ENCODE measurements around the gene NNMT. TPM values are rescaled to one million over a fixed set of nuclear protein-coding genes. Genes with fewer than 3 reads are reported as not detected.

The NNMT gene
- polyA plus RNA-seq, 1 donor (not counting 4 experiments of a cell fraction or from before 2014, with no cell fraction given), result 0.13 TPM

DNA sequence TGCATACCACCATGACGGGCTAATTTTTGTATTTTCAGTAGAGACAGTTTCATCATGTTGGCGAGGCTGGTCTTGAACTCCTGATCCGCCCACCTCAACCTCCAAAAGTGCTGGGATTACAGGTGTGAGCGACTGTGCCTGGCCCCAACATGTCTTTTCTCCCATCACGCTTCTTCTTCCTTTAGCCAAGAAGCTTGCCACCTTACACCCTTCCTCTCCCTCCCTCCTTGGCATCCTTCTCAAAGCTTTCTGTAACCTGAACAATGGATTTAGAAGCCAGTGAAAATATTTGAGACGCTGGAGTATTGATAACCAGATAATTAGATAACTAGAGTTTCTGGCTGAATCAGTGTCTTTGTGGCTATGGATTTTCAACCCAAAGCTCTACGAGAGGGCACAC is 11.3 kb upstream of the NNMT start:
- no peak overlapping the region for H3K4me2 ChIP-seq (ENCODE audit: control insufficient read depth, extremely low read depth, insufficient read depth, low read depth, low read length)
- TF ChIP-seq EZH2 (IDR thresholded peaks at IDR 0.05; ENCODE audit: low read length), result no peak
- TF ChIP-seq, protein P1, sequence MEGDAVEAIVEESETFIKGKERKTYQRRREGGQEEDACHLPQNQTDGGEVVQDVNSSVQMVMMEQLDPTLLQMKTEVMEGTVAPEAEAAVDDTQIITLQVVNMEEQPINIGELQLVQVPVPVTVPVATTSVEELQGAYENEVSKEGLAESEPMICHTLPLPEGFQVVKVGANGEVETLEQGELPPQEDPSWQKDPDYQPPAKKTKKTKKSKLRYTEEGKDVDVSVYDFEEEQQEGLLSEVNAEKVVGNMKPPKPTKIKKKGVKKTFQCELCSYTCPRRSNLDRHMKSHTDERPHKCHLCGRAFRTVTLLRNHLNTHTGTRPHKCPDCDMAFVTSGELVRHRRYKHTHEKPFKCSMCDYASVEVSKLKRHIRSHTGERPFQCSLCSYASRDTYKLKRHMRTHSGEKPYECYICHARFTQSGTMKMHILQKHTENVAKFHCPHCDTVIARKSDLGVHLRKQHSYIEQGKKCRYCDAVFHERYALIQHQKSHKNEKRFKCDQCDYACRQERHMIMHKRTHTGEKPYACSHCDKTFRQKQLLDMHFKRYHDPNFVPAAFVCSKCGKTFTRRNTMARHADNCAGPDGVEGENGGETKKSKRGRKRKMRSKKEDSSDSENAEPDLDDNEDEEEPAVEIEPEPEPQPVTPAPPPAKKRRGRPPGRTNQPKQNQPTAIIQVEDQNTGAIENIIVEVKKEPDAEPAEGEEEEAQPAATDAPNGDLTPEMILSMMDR (optimal IDR thresholded peaks at IDR 0.05 in 1 of 3, IDR thresholded peaks at IDR 0.05 in 1 of 3, conservative IDR thresholded peaks at IDR 0.05 in 1 of 3; ENCODE audit: extremely low read depth in 1 of 3, insufficient read depth in 2 of 3, low read length in 3 of 3), result no peak

DNA sequence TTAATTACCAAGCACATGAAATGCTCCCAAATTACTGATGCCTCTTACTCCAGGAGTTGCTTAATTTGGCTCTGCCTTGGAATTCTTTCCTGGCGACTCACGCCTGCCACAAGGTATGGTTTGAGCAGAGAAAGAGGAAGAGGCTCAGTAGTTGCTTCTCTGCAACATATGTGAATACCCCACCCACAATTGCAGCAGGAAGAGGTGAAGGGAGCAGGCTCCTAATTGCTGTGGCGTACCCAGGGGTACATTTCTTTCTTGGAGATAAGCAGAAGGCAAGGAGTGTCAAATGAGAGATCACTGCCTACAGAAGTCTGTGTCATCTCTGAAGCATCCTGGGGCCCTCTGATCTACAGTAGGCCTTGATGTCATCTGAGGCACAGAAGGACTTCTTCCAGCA is 10.6 kb upstream of the NNMT start:
- Histone ChIP-seq H3K79me2 (ENCODE audit: control insufficient read depth, insufficient read depth, low read length) (no peaks in the 10 kb centered on the region), H4K20me1 (ENCODE audit: control insufficient read depth, extremely low read depth, insufficient read depth, low read length) (no peaks in the 10 kb centered on the region), H3K9me3 (ENCODE audit: control insufficient read depth, low read depth, low read length) (no peaks in the 10 kb centered on the region), H3K27me3 (ENCODE audit: control insufficient read depth, extremely low read depth, insufficient read depth, low read length) (no peaks in the 10 kb centered on the region), H3K4me3 (ENCODE audit: control insufficient read depth in 2 of 3, extremely low read depth in 1 of 3, insufficient read depth in 2 of 3, low read depth in 1 of 3, low read length in 3 of 3) (no peak overlapping the region), H3K27ac (ENCODE audit: control insufficient read depth, insufficient read depth, low read length) (no peak overlapping the region), H3K4me1 (ENCODE audit: control insufficient read depth, extremely low read depth, insufficient read depth, low read length) (no peaks in the 10 kb centered on the region), H3K4me2 (ENCODE audit: control insufficient read depth, extremely low read depth, insufficient read depth, low read depth, low read length) (no peak overlapping the region), H3K9me1 (ENCODE audit: control insufficient read depth, extremely low read depth, insufficient read depth, low read length) (no peaks in the 10 kb centered on the region), H2AFZ (ENCODE audit: control insufficient read depth, low read length) (no peak overlapping the region), H3K9ac (ENCODE audit: control insufficient read depth, extremely low read depth, insufficient read depth, low read length) (no peak overlapping the region), H3K36me3 (ENCODE audit: control insufficient read depth in 2 of 2, extremely low read depth in 1 of 2, insufficient read depth in 2 of 2, low read length in 2 of 2) (no peaks in the 10 kb centered on the region)
- TF ChIP-seq, protein P1 (optimal IDR thresholded peaks at IDR 0.05 in 1 of 3, IDR thresholded peaks at IDR 0.05 in 1 of 3, conservative IDR thresholded peaks at IDR 0.05 in 1 of 3; ENCODE audit: extremely low read depth in 1 of 3, insufficient read depth in 2 of 3, low read length in 3 of 3), result no peak
- no peak for TF ChIP-seq EZH2 (IDR thresholded peaks at IDR 0.05; ENCODE audit: low read length)
- FAIRE-seq (no peak), DNase-seq (ENCODE audit: low read depth, low spot score) (no peak)
- dilution Hi-C loops (cut with MboI; ENCODE audit: extremely low pct_ligation_motif_present, low sequenced_read_pairs), result no loop called here

More for the DNA sequence above, 11.3 kb upstream of the NNMT start:
- Histone ChIP-seq H3K27me3 (ENCODE audit: control insufficient read depth, extremely low read depth, insufficient read depth, low read length) (no peaks in the 10 kb centered on the region), H3K9ac (ENCODE audit: control insufficient read depth, extremely low read depth, insufficient read depth, low read length) (no peak overlapping the region), H3K79me2 (ENCODE audit: control insufficient read depth, insufficient read depth, low read length) (no peaks in the 10 kb centered on the region), H3K4me1 (ENCODE audit: control insufficient read depth, extremely low read depth, insufficient read depth, low read length) (no peaks in the 10 kb centered on the region), H3K4me3 (ENCODE audit: control insufficient read depth in 2 of 3, extremely low read depth in 1 of 3, insufficient read depth in 2 of 3, low read depth in 1 of 3, low read length in 3 of 3) (no peak overlapping the region), H3K36me3 (ENCODE audit: control insufficient read depth in 2 of 2, extremely low read depth in 1 of 2, insufficient read depth in 2 of 2, low read length in 2 of 2) (no peaks in the 10 kb centered on the region), H3K9me3 (ENCODE audit: control insufficient read depth, low read depth, low read length) (no peaks in the 10 kb centered on the region), H4K20me1 (ENCODE audit: control insufficient read depth, extremely low read depth, insufficient read depth, low read length) (no peaks in the 10 kb centered on the region), H3K9me1 (ENCODE audit: control insufficient read depth, extremely low read depth, insufficient read depth, low read length) (no peaks in the 10 kb centered on the region), H3K27ac (ENCODE audit: control insufficient read depth, insufficient read depth, low read length) (no peak overlapping the region), H2AFZ (ENCODE audit: control insufficient read depth, low read length) (no peak overlapping the region)
- dilution Hi-C loops (cut with MboI; ENCODE audit: extremely low pct_ligation_motif_present, low sequenced_read_pairs), result no loop called here
- DNase-seq (ENCODE audit: low read depth, low spot score), result no peak
- no peak for FAIRE-seq

All from keratinocyte (primary cell).